ENCODE measurements around the gene KAT6B.

KAT6B gene

DNA sequence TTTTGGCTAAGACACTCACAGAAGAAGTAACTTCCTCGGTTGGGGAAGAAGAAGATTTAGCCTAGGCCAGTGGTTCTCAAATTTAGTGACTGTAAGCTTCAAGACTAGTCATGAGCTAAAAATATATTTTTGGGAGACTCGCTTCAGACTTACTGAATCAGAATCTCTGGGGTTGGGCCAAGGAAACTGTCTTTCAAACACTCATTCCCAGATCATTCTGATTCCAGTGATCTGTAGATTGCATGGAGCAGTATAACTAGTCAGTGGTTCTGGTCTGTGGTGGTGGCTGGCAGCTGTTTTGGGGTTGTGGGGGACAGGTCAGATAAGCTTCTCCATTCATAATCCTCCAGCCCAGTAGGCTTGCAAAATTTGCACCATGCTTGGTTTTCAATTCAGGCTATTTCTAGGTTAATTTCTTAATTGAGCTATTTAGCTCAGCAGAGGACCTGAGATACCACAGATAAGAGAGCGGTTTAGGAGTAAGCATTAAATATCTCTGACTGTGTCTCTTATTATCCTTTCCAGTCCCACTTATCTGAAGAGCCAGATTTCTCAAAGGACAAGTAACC is 3.8 kb upstream of the KAT6B start:
- no peak for DNase-seq (ENCODE audit: low read depth in 1 of 2, low spot score in 1 of 2)

DNA sequence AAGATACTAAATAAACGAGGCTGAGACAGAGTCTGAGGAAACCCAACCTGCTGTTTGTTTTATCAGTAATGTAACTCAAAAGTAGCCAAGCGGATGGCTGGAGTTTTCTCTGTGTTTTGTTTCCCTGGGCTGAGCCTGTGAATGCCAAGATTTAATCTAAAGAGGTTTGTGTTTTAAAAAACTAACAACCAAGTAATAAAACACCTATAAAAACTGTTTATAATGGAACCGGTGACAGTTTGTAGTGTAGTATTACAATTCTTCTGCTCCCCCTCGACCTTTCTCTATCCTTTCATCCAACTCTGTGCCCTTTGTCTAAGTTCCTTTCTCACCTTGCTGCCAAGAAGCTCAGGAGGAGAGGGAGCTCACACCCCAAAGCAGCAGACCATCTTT is 2.6 kb upstream of the KAT6B start:
- no peak for DNase-seq (ENCODE audit: low read depth in 1 of 2, low spot score in 1 of 2)

DNA sequence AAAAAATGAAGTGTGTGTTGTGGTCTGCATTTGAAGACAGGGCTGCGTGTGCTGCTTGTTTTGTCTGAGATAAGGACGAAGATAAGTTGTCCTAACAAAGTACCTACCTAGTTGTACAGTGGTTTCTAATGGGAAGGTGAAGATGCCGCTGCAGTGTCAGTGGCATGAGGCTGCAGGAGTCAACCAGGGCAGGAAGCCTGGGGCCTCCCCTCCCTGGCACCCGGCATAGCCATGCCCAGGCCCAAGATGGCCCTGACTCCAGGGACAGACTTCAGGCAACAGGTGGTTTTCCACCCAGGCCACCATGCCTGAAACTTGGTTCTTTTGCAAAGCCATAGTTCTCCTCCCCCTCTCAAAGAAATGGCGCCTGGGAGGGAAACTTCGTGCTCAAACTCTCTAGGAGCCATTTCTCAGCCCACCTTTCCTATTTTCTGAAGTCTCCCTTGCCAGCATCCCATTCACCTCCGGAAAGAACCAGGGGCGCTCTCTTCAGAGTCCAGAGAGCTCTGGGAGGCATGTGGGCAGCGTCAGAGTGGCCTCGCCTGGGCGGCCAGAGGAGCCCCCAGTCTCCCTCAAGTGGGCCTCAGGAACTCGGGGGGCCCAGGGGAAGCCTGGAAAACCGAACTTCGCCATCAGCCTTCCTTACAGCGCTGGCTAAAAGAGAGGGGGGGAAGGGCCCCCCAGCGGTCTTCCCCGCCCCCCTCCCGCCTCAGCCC is 2.1 kb upstream of the KAT6B start:
- peak in 1 of 2 donors; percentile 2 for DNase-seq (ENCODE audit: low read depth in 1 of 2, low spot score in 1 of 2)

DNA sequence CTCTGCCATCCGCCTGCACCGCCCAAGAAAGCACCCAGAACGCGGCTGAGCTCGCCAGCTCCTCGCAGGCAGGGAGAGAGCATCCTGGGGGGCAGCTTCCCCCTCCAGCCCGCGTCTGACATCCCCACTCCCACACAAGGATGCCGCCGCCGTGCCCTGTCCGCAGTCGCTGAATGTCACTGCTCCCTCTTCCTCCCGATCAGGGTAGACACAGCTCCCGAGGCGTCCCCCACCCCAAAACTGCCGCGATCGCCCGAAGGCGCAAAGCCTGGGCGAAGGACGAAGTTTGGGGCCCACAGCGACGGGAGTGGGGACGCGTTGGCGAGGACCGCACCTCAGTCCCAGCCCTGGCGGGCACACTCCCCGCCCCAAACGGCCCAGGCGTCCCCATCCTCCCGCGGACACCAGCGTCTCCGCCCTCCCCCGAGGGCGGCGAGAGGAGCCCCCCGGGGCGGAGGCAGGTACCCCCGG is 1.5 kb upstream of the KAT6B start:
- DNase-seq (ENCODE audit: low read depth in 1 of 2, low spot score in 1 of 2) = peak; percentile 17 to 28

DNA sequence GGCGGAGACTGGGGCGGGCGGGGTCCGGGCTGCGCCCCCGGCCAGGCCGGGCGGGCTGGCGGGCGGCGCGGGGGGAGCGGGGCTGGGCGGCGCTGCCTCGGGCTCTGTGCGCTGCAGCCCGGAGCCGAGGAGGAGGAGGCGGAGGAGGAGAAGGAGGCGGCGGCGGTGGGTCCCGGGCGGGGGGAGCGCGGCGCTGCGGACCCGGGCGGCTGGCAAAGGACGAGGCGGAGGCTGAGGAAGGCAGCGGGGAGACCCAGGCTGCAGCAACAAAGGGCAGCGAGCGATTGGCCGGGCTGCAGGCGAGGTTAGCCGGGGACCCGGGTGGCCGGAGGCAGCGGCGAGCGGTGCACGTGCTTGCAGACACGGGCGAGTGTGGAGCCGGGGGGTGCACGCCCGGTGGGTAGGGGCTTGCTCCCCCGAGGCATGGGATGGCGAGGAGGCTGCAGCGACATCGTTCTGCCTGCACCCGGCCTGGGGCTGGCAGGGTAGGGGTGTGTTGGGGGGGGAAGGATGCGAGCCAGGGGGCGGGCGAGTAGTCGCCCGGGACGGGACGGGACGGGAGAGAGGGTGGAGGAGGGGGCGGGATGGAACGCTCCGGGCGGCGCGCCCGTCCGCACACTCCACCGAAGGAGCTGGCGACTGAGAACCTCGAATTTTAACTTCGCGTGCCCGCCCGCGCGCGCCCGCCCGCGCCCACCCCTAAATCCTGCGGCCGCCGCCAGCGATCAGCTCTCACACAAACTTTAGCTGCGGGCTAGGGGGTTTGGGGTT is 844 bp upstream of the KAT6B start:
- no peak for DNase-seq (ENCODE audit: low read depth in 1 of 2, low spot score in 1 of 2)

DNA sequence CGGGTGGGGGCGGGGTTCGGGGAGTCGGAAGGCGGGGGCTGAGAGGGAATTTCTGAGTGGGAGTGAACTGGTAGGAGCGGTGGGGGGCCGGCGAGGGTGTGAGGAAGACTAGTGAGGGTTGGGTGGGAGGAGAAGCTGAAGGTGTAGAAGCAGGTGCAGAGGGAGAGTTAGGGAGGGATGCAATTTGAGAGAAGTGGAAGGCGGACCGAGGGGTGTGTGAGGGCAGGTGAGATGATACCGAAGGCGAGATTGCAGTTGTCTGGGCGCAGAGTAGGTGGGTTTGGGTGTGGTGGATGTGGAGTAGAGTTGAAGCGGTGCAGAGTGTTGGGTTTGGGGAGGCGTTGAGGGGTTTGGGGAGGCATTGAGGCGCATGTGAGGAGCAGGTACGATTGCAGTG is 643 bp downstream of the KAT6B start:
- DNase-seq (ENCODE audit: low read depth in 1 of 2, low spot score in 1 of 2) = no peak

DNA sequence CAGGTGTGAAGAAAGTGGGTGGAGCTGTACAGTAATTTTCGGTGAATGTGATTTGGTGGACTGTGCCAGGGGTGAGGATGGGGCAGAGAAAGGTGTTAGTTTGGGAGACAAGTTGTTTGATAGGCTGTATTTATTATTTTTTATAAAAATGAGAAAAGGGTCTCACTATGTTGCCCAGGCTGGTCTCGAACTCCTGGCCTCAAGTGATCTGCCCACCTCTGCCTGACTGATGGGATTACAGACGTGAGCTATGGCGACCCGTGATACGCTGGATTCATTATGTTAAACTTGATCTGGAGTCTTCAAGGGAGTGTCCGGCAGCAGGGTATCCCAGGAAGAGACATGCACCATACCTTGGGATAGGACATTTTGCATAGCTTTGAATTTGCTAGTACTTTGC is 1.3 kb downstream of the KAT6B start:
- no peak for DNase-seq (ENCODE audit: low read depth in 1 of 2, low spot score in 1 of 2)

DNA sequence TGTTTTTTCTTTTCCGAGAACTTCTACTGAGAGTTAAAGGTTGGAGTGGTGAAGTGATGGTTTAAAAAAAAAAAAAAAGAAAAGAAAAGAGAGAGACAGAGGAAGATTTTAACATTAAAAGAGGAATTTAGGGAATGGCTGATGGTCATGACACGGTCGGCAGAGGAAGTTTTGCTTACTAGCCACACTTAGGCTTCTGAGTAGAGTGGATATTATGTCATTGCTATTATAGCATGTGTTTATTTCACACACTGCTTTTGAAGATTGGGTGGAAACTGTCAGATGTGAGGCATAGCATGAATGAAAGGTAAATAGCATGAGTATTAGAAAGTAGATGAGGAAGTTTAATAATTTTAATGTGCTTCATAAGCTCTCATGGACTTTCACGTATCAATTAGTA is 2.5 kb downstream of the KAT6B start:
- no peak for DNase-seq (ENCODE audit: low read depth in 1 of 2, low spot score in 1 of 2)

DNA sequence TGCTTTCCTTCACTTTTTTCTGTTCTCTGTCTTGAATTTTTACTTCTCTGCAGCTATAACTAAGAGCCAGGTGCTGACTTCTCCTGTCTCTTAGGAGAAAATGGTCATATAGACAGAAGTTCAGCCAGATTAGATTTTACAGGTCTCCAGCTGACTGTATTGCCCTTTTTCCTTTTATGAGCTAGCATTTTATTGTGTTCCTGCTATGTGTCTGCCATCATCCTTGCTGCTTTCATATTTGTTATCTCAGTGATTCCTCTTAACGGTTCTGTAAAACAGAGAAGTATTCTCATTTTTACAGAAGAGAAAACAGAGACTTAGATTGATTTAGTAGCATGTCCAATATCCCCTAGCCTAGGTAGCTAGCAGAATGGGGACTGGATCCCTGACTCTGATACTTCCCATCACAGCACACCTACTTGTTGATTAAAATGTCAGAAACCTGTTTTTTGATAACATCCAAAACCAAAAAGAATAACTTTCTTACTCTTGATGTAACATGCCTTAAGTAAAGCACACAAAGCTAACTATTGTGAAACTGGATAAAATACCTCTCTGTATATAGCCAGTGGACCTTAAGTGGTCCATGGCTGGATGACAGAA is 5.2 kb downstream of the KAT6B start:
- DNase-seq (ENCODE audit: low read depth in 1 of 2, low spot score in 1 of 2) = no peak

DNA sequence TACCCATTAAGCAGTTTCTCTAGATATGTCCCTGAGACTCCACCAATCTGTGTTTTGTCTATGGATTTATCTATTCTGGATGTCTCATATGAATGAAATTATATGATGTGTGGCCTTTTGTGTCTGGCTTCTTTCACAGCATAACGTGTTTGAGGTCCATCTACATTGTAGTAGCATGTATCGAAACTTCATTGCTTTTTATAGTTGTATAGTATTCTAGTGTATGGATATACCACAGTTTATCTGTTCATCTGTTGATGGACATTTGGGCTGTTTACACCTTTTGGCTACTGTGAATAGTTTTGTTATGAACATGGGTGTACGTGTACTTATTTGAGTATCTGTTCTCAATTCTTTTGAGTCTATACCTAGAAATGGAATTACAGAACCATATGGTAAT is 9.6 kb downstream of the KAT6B start:
- no peak for DNase-seq (ENCODE audit: low read depth in 1 of 2, low spot score in 1 of 2)

DNA sequence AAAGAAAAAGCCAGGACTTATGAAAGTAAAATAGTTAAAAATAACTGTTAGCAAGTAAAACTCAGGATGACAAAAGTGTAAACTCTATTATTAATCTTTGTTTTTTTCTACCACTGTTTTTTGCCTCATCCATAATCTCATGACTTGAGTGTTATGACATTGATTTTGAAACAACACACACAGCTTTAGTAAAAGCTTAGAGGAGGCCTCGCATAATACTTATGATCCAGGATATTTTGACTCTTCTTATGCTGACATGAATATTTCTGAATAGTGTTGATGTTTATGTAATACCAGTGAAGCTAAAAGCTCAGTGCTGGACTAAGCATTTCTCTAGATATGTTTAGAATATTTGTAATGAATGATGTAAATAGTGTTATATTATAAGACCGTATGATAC is 10.5 kb downstream of the KAT6B start:
- DNase-seq (ENCODE audit: low read depth in 1 of 2, low spot score in 1 of 2) = no peak

DNA sequence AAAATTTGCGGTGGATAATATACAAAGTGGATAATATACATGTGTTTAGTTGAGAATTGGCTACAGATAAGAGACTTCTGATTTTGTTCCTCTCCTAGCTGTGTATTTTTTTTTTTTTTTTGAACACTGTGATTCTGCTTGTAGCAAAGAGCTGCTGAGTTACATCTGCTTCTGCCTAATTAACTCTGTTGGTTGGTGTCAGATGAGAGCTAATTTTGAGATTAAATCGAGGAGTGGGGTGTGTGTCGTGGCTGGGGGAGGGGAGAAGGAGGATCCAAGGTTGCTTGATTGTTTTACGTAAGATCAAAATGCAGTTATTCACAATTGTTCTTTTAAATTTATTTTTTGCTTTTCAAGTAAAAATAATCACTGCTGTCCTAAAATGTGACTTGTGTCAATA is 11.3 kb downstream of the KAT6B start:
- no peak for DNase-seq (ENCODE audit: low read depth in 1 of 2, low spot score in 1 of 2)

DNA sequence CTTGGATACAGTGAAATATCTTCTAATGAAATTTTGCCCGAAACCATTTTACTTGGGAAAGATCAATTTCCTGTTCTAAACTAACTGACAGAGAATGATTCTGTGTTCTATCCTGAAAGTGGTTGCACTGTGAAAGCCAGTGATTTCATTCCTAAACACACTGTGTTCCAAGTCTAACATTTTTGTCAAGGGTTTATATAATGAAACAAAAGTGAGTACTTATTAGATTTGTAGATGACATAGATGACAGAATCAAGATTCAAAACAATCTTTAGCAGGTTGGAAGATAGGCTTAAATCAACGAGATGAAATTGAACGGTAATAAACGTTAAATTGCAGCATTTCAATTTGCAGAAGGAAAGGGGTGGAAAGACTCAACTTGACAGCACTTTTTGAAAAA is 13.3 kb downstream of the KAT6B start:
- DNase-seq (ENCODE audit: low read depth in 1 of 2, low spot score in 1 of 2) = no peak

DNA sequence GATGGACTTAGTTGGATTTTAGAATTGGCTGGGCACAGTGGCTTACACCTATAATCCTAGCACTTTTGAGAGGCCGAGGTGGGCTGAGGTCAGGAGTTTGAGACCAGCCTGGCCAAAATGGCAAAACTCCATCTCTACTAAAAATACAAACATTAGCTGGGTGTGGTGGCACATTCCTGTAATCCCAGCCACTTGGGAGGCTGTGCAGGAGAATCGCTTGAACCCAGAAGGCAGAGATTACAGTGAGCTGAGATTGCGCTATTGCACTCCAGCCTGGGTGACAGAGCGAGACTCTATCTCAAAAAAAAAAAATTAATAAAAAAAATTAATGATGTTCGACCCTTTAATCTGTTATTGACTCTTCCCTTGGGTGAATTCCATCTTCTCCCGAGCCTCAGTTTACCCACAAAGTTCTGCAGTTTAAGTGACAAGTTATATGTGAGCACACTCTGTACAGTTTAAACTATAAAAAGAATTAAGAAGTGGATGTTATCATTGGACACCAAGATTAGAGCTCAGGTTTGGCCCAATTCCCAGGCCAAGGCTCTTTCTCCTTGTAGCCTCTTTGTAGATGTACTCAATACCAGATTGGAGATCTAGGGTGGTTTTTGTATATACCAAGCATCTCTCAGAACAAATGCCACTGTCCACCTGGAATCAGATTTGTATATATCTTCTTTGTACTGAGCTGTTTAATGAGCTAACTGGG is 15.0 kb downstream of the KAT6B start:
- no peak for DNase-seq (ENCODE audit: low read depth in 1 of 2, low spot score in 1 of 2)

DNA sequence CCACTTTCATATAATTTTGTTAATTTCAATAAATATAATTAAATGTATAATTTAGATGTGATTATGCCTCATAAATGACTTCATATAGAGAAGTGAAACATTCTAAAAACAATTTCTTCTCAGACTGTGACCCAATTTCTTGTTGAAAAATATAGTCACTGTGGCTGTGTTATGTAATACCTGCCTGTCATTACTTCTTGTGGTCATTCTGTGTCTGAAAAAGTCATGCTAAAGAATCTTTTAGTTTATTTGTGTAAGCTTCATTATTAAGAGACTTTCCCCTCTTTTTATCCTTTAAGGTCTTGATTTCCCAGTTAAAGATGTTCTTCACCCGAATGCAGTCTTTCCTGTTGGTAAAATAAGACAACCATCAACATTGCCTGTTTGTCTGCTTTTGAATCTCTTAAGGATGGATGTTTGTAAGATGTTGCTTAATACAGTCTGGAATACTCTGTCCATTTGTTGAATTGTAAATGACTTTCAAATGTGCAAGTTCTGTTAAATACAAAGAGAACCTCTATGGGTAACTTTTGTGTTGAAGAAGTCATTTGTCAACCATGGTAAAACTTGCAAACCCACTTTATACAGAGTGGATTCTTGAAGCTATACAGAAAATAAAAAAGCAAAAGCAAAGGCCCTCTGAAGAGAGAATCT is 16.0 kb downstream of the KAT6B start:
- DNase-seq (ENCODE audit: low read depth in 1 of 2, low spot score in 1 of 2) = no peak

DNA sequence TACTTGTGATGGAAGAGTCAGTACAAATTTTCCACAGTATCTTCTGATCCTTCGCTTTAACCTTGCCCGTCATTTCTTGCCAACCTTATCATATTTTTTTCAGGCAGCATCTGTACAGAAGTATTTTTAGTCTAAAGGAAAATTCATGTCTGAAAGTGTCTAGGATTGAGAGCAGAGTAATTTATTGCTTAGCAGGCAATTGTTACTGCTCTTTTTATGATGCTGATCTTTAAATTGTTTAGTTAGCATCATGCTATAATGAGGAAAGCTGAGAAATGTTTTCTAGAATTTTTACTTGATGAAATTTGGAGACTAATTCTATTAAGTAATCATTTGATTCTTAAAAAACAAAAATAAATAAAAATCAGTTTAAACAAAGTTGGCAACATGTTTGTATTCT is 20.6 kb downstream of the KAT6B start:
- no peak for DNase-seq (ENCODE audit: low read depth in 1 of 2, low spot score in 1 of 2)

DNA sequence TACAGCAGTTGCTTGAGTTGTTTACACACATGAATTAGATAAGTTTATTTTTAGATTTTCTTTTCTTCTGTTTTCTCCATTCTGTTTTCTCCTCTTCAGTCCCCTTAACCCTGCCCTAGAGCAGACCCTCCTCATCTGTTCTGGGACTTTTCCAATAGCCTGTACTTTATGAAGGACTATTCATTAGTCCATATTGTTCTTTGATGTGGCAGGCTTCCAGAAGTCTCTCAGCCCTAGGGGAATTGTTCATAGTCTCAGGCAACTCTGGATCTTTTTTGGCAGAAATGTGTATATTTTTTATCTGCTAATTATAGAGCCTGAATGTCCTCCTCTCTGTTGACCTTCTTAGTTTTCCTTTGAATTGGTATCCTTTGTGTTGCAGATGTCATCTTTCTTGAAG is 25.4 kb downstream of the KAT6B start:
- DNase-seq (ENCODE audit: low read depth in 1 of 2, low spot score in 1 of 2) = no peak

DNA sequence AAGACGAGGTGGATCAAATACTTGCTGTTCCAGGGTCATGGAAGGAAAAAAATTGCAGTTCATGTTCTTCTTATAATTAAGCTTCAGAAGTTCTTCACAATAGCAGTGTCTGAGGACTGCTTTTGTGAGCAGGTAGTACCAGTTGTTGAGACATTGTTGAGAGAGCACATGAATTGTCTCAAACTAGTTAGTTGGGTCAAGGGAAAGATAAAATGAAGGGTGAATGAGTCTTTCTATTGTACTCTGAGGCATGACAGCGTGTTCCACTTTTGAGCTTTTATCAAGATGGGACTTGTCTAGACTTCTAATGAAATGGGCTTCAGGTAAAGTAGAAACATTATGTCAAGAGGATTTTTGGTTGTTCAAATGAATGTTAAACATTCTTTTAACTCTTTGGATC is 26.0 kb downstream of the KAT6B start:
- DNase-seq (ENCODE audit: low read depth in 1 of 2, low spot score in 1 of 2) = no peak

DNA sequence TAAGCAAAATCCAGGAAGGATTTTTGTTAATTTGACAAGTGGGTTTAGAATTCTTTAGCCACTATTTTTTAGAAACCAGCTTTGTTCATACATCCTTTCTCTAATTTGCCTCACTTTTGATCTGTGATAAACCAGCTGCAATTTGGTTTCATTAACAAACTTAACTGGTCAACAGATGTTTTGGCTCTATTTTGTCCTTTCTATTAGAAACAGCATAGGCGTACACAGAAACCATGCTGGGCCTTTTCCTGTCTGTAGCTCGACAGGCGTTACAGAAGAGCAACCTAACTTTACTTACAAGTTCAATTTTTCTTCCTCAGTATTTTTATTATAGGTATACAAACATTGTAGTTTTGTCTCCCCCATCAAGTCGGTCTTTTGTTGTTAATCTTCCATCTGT is 28.2 kb downstream of the KAT6B start:
- DNase-seq (ENCODE audit: low read depth in 1 of 2, low spot score in 1 of 2) = no peak

DNA sequence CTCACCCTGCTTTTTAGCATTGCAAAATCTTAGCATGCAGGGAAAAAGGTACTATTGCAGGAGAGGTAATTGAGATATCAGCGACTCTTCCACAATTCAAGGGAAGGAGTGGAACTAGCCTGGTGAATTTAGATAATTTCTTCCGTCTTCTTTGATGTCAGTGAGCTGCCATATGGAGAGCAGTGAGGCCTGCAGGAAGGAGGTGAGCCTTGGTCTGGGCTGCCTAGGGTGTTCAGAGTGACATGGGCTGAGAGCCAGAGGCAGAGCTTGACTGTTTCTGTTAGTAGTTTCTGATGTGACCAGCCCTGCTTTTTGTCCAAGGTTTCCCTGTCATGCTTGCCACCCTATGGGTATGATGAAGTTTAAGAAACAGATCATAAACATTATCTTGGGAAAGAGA is 28.6 kb downstream of the KAT6B start:
- DNase-seq (ENCODE audit: low read depth in 1 of 2, low spot score in 1 of 2) = no peak

DNA sequence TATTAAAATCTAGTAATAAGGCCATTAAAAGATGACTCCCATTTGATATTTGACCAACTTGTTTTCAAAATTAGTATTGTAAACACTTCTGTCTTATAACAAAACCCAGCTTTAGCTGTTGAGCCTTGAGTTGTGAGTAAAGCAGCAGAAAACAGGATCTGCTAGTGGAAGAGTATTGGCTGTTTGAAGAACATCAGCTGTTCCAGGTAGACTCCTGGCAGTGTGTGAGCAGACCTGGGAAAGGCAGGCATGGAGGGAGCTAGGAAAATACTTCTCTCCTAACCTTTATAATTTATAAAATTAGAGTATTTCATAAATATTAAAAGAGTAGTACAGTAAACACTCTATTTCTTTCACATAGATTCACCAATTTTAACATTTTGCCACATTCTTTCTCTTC is 29.0 kb downstream of the KAT6B start:
- DNase-seq (ENCODE audit: low read depth in 1 of 2, low spot score in 1 of 2) = no peak

Measured in activated CD4-positive, alpha-beta T cell treated with anti-CD3 and anti-CD28 coated beads, Interleukin-2, amount 50 U/mL, for 24 hours (primary cell).